Loucy (cell line): ENCODE results near the gene KRT77.

Experiments used
- H2AFZ ChIP-seq: fragments of 200-600 bp; sonication (generic); 2 replicates; pipeline ENCODE4 v1.6.0; 2016; ENCODE audit warnings: antibody characterized with exemption, mild to moderate bottlenecking, low read length, moderate library complexity
- H3F3A ChIP-seq: fragments of 200-600 bp; 2 replicates; pipeline ENCODE4 v1.6.0; 2016; ENCODE audit warnings: antibody characterized with exemption, low read depth, mild to moderate bottlenecking
- H3K27me3 ChIP-seq: fragments of 200-600 bp; sonication (generic); 2 replicates; pipeline ENCODE4 v1.6.1; 2014; ENCODE audit warnings: low read length, mild to moderate bottlenecking; ENCODE audit not compliant: insufficient read depth, poor library complexity, severe bottlenecking
- H3K36me3 ChIP-seq: fragments of 200-600 bp; sonication (generic); 2 replicates; pipeline ENCODE4 v1.6.1; 2016; ENCODE audit warnings: low read length; ENCODE audit not compliant: insufficient read depth
- H3K4me1 ChIP-seq: fragments of 200-600 bp; sonication (generic); 2 replicates; pipeline ENCODE4 v1.5.1; 2014; ENCODE audit warnings: low read length, mild to moderate bottlenecking; ENCODE audit not compliant: insufficient read depth, poor library complexity, severe bottlenecking
- H3K4me2 ChIP-seq: fragments of 200-600 bp; sonication (generic); 2 replicates; pipeline ENCODE4 v1.6.0; 2014; ENCODE audit warnings: antibody characterized with exemption, low read length, low read depth, mild to moderate bottlenecking; ENCODE audit not compliant: poor library complexity, severe bottlenecking
- H3K4me3 ChIP-seq: fragments of 200-600 bp; sonication (generic); 2 replicates; pipeline ENCODE4 v1.5.1; 2014; ENCODE audit warnings: low read length, mild to moderate bottlenecking, mixed read lengths; ENCODE audit not compliant: poor library complexity, severe bottlenecking
- H3K79me2 ChIP-seq: fragments of 200-600 bp; sonication (generic); 2 replicates; pipeline ENCODE4 v1.6.1; 2014; ENCODE audit warnings: low read length; ENCODE audit not compliant: insufficient read depth
- H3K9ac ChIP-seq: fragments of 200-600 bp; sonication (generic); 2 replicates; pipeline ENCODE4 v1.6.0; 2014; ENCODE audit warnings: mild to moderate bottlenecking, low read depth, low read length, moderate library complexity; ENCODE audit not compliant: poor library complexity, severe bottlenecking
- H3K9me2 ChIP-seq: fragments of 200-600 bp; sonication (generic); replicated peaks from 2 replicates; pipeline ENCODE4 v1.6.1; 2016; ENCODE audit warnings: low read depth, low read length, mixed read lengths
- H3K9me3 ChIP-seq: fragments of 200-600 bp; sonication (generic); 2 replicates; pipeline ENCODE4 v1.6.1; 2014; ENCODE audit warnings: mild to moderate bottlenecking, antibody characterized with exemption, low read length, low read depth; ENCODE audit not compliant: insufficient read depth
- H4K20me1 ChIP-seq: fragments of 200-600 bp; sonication (generic); 2 replicates; pipeline ENCODE4 v1.6.0; 2014; ENCODE audit warnings: antibody characterized with exemption, low read length, mild to moderate bottlenecking; ENCODE audit not compliant: insufficient read depth, poor library complexity, severe bottlenecking
- EZH2phosphoT487 ChIP-seq: fragments of 200-600 bp; IDR thresholded peaks from 2 replicates; pipeline ENCODE4 v1.6.1; 2018; ENCODE audit warnings: antibody characterized with exemption, mild to moderate bottlenecking, moderate library complexity, borderline replicate concordance
- TF ChIP-seq, protein P1 (sequence below): fragments of 200-600 bp; sonication (generic); conservative IDR thresholded peaks from 2 replicates; pipeline ENCODE4 v1.5.1; 2014; ENCODE audit warnings: mild to moderate bottlenecking, antibody characterized with exemption, low read length

The KRT77 gene

DNA sequence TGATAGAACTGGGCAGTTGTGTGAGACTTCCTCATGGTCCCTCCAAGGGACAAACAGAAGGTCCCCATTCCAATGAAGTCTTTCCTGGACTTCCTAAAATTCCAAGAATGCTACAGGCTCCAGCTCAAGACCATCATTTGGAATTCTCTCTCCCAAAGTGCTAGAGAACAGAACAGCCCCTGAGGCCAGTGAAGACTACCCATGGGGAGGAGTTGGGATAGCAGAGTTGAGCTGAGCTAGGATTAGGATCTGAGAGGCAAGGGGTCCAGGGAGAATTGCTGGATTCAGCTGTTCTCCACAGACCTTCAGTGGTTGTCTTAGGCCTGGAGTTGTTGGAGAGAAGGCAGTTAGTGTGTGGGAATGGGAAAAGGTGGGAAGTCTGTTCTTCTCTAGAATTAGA lies 33.9 kb downstream of the KRT77 start:
- peaks cover 7% of the 10 kb centered on the region for H3K4me1 ChIP-seq
- no peaks in the 10 kb centered on the region for H4K20me1 ChIP-seq
- no peaks in the 10 kb centered on the region for H3K36me3 ChIP-seq
- no peak overlapping the region for H3K9ac ChIP-seq
- no peak overlapping the region for H3K4me3 ChIP-seq
- H3K79me2 ChIP-seq = no peaks in the 10 kb centered on the region
- H3K27me3 ChIP-seq = no peaks in the 10 kb centered on the region
- no peaks in the 10 kb centered on the region for H3F3A ChIP-seq
- no peak overlapping the region for H3K4me2 ChIP-seq
- H2AFZ ChIP-seq = no peak overlapping the region
- no peaks in the 10 kb centered on the region for H3K9me2 ChIP-seq
- H3K9me3 ChIP-seq = no peaks in the 10 kb centered on the region
- TF ChIP-seq EZH2phosphoT487 = no peak
- TF ChIP-seq, protein P1, sequence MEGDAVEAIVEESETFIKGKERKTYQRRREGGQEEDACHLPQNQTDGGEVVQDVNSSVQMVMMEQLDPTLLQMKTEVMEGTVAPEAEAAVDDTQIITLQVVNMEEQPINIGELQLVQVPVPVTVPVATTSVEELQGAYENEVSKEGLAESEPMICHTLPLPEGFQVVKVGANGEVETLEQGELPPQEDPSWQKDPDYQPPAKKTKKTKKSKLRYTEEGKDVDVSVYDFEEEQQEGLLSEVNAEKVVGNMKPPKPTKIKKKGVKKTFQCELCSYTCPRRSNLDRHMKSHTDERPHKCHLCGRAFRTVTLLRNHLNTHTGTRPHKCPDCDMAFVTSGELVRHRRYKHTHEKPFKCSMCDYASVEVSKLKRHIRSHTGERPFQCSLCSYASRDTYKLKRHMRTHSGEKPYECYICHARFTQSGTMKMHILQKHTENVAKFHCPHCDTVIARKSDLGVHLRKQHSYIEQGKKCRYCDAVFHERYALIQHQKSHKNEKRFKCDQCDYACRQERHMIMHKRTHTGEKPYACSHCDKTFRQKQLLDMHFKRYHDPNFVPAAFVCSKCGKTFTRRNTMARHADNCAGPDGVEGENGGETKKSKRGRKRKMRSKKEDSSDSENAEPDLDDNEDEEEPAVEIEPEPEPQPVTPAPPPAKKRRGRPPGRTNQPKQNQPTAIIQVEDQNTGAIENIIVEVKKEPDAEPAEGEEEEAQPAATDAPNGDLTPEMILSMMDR = no peak

DNA sequence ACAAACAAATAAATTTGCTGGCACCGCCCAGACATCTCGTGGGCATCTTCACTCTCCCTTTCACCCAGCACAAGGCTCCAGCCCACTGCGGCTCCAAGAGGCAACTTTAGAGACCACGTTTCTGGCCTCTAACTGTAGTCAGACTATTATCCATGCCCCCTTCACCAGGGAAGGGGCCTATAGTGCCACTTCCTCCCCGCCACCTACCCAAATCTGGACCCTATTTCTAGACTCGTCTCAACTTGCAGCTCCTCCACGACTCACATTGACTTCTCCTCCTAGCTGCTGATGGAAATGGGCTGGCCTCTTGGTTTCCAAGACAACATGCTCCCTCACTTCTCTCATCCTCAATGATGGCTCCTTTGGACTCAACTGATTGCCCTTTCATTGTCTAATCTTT lies 35.4 kb downstream of the KRT77 start:
- H2AFZ ChIP-seq = no peak overlapping the region
- no peaks in the 10 kb centered on the region for H3F3A ChIP-seq

DNA sequence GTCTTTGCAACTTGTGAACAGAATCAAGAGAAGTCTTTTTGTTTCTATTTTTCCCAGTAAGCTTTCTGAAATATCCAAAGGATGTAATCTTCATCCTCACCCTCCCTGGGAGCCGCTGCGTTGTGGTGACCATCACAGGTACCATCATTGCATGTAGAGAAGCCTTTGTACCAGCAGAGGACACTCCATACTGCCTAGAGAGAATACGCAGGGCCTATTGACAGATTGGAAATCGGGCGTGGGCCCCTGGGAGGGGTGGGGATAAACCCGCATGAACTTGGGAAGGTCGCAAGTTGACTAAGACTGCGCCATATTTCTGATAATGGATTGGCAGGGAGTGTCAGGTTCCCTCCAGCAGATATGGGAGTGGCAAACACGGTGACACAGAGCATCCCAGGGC lies 35.8 kb downstream of the KRT77 start:
- H3K27me3 ChIP-seq = no peaks in the 10 kb centered on the region
- H3K36me3 ChIP-seq = no peaks in the 10 kb centered on the region
- no peaks in the 10 kb centered on the region for H3K9me3 ChIP-seq
- no peak overlapping the region for H2AFZ ChIP-seq
- H3K9ac ChIP-seq = no peak overlapping the region
- no peak overlapping the region for H3K4me2 ChIP-seq
- H3K9me2 ChIP-seq = no peaks in the 10 kb centered on the region
- no peak overlapping the region for H3K4me3 ChIP-seq
- TF ChIP-seq, protein P1 = peak; percentile 53
- no peak for TF ChIP-seq EZH2phosphoT487
- H3K79me2 ChIP-seq = no peaks in the 10 kb centered on the region
- H4K20me1 ChIP-seq = no peaks in the 10 kb centered on the region
- H3K4me1 ChIP-seq = peaks cover 15% of the 10 kb centered on the region
- no peaks in the 10 kb centered on the region for H3F3A ChIP-seq

More for the DNA sequence above, 35.4 kb downstream of the KRT77 start:
- TF ChIP-seq, protein P1 = no peak
- TF ChIP-seq EZH2phosphoT487 = no peak
- Histone ChIP-seq H3K9me2 (no peaks in the 10 kb centered on the region), H3K4me3 (no peak overlapping the region), H3K9ac (no peak overlapping the region), H4K20me1 (no peaks in the 10 kb centered on the region), H3K9me3 (no peaks in the 10 kb centered on the region), H3K79me2 (no peaks in the 10 kb centered on the region), H3K36me3 (no peaks in the 10 kb centered on the region), H3K4me1 (peaks cover 15% of the 10 kb centered on the region), H3K27me3 (no peaks in the 10 kb centered on the region), H3K4me2 (no peak overlapping the region)
